Stimulated activated CD8-positive, alpha-beta memory T cell treated with anti-CD3 and anti-CD28 coated beads, Interleukin-12 subunit alpha, Interleukin-12 subunit beta, amount 100 ng/mL, for 1 hour (primary cell): ENCODE results near the gene DDX3X.
"Not testable (repeated sequence)": the region's sequence is repeated elsewhere in the genome, so short reads cannot be mapped to it uniquely, and the experiment has no call there.

Experiments used
- DNase-seq: peaks from one replicate; pipeline ENCODE4 v3.0.0-alpha.2; 2020; ENCODE audit warnings: low read depth

Gene DDX3X

DNA sequence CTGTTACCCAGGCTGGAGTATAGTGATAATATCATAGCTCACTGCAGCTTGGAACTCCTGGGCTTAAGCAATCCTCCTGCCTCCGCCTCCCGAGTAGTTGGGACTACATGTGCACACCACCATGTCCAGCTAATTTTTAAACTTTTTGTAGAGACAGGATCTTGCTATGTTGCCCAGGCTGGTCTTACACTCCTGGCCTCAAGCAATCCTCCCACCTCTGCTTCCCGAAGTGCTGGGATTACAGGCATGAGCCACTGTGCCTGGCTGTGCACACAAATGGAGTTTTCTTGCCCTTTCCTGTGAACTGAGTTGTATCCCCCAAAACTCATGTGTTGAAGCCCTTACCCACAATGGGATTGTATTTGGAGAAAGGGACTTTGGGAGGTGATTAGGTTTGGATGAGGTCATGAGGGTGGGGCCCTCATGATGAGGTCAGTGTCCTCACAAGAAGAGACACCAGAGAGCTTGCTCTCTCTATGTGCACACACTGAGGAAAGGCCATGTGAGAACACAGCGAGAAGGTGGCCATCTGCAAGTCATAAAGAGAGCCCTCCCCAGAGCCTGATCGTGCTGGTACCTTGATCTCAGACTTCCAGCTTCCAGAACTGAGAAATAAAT, 40.1 kb downstream of the DDX3X start:
- DNase-seq, result no peak

DNA sequence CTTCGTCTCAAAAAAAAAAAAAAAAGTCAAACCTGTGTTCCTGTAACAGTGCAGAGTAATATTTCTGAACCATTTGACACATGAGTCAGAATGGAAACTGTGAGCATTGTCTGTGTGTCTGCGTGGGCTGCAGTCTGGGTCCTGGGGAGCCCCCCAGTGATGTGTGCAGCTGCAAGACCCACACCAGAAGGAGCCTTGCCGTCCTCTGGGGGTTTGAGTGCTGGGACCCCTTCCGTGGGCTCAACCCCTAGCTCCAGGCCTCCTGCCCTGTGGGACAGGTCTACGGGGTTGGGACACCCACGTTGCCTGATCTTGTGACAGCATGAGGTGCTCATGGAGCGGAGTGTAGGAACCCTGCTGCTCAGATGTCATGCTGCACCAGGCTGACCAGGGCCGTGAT, 43.7 kb downstream of the DDX3X start:
- DNase-seq, result no peak

- no peak for DNase-seq
Observed at GRCh38 chrX:41381685-41382084, 47.7 kb downstream of the DDX3X start.

- DNase-seq, result no peak
Observed at GRCh38 chrX:41382714-41383645, 49.0 kb downstream of the DDX3X start.

- DNase-seq, result no peak
Observed at GRCh38 chrX:41384051-41384705, 50.2 kb downstream of the DDX3X start.

DNA sequence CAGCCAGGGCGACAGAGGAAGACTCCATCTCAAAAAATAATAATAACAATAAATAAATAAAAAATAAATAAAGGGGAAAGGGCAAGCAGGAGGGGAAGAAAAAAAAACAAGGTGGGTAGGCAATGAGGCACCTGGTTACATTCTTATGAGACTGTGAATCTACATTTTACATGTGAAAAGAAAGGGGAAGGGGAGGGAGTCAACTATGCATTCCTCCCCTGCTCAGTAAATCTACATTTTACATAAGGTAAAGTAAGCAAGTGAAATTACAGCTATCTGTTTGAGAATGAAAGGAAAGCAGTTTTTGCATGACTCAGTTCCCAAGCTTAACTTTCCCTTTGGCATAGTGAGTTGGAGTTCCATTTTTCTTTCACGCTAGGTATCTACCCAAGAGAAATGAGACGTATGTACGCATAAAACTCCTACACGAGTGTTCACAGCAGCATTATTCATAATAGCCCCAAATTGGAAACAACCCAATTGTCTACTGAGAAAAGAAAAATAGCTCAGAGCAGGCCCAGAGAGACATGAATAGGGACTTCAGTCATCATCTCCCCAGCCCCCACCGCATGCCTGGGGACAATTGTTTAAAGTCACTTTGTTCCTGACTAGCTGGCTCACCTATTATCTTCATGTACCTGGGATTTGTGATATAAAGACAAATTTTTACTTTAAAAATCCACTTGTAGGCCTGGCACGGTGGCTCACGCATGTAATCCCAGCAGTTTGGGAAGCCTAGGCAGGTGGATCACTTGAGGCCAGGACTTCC, 52.4 kb downstream of the DDX3X start:
- DNase-seq, result no peak

DNA sequence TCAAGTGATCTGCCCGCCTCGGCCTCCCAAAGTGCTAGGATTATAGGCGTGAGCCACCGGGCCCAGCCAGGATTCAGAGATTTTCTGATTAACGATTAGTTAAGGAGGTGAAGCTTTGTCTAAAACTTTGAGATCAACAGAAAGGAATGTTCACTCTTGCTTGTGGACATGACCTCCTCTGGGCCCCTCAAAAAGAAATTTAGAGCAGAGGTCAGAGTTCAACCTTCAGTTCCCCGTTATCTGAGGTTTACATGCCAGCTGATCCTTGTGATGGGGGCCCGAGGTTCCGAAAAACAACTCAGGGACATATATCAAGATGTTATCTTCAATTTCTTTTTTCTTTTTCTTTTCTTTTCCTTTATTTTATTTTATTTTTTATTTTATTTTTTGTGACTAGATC, 54.6 kb downstream of the DDX3X start:
- no peak for DNase-seq

- no peak for DNase-seq
Observed at GRCh38 chrX:41389311-41389888, 55.4 kb downstream of the DDX3X start.

GRCh38 chrX:41390576-41390975, 56.6 kb downstream of the DDX3X start:
- not testable (repeated sequence) for DNase-seq

DNA sequence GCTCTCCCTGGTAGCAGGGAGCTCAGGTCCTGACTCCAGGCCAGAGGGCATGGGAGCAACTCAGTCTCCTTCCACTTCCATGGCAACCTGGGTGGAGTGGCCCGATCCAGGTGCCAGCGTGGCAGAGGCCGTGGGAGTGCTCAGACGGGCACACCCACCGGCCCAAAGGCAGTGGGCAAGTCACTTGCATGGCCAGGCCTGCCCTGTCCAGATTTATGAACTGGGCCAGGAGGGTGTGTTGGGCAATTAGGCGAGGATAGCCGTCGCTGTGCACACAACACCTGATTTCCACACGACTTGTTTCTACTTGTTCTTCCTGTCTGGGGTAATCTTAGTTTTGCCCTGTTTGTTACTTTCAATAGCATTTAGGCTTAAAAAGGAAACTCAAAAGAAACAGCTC, 57.6 kb downstream of the DDX3X start:
- no peak for DNase-seq

DNA sequence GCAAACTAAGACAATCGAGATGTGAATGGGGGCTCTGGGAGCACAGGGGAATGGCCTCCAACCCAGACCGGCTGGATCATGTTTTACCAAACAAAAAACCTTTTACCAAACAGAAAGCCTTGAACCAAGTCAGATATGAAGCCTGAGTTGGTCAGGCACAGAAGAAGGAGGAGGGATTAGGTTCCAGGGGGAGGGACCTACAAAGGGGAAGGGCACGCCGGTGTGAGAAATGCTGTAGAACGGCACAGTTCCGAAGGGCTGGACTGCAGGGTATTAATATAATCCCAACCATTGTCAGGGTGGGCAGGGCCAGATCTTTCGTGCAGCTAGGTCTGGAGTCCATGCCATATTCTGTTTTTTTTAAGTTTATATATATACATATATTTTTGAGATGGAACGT, 60.3 kb downstream of the DDX3X start:
- no peak for DNase-seq

DNA sequence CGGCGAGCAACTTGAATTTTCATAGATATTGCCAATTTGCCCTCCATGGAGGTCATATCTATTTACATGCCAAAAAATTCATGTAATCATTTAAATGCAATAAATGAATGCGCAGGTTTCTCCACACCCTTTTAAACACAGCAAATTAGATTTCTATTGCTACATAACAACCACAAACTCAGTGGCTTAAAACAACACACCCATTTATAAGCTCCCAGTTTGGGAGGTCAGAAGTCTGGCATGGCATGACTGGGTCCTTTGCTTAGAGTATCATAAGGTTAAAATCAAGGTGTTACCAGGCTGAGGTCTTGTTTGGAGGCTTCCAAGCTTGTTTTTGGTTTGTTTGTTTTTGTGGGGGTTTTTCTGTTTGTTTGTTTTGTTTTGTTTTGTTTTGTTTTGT, 63.3 kb downstream of the DDX3X start:
- DNase-seq, result no peak

- DNase-seq, result no peak
Observed at GRCh38 chrX:41397768-41398167, 63.8 kb downstream of the DDX3X start.

DNA sequence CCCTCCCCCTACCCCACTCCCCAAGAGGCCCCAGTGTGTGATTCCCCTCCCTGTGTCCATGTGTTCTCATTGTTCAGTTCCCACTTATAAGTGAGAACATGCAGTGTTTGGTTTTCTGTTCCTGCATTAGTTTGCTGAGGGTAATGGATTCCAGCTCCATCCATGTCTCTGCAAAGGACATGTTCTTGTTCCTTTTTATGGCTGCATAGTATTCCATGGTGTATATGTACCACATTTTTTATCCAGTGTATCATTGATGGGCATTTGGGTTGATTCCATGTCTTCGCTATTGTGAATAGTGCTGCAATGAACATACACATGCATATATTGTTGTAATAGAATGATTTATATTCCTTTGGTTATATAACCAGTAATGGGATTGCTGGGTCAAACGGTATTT, 68.6 kb downstream of the DDX3X start:
- not testable (repeated sequence) for DNase-seq

GRCh38 chrX:41405551-41405950, 71.6 kb downstream of the DDX3X start:
- DNase-seq, result no peak

DNA sequence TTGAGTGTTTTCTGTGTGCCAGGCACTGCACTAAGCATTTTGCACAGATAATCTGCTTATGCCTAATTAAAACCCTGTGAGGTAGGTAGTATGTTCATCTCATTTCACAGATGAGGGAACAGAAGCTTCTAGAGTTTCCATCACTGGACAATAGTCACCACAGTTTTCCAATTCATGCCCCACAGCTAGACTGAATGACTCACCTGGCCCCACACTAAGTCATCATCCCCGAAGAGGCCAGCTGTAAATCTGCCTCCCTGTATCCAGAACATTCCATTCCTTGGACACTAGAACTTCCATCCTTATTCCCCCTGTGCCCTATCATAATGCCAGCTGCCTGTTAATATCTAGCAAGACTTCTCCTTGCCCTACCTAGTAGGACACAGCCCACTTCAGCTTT, 72.2 kb downstream of the DDX3X start:
- no peak for DNase-seq

DNA sequence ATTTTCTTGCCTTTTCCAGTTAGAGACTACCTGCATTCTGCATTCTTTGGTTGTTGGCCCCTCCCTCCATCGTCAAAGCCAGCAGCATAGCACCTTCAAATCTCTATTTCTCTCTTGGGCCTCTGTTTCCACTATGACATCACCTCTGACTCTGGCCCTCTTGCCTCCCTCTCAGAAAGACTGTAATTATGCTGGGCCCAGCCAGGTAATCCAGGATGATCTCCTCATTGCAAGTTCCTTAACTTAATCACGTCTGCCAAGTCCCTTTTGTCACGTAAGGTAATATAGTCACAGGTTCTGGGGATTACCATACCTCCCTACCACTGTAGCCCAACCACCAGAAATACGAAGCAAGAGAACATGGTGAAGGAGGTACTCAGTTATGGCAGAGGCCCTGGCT, 73.9 kb downstream of the DDX3X start:
- DNase-seq, result no peak

- no peak for DNase-seq
Observed at GRCh38 chrX:41408576-41408975, 74.6 kb downstream of the DDX3X start.

DNA sequence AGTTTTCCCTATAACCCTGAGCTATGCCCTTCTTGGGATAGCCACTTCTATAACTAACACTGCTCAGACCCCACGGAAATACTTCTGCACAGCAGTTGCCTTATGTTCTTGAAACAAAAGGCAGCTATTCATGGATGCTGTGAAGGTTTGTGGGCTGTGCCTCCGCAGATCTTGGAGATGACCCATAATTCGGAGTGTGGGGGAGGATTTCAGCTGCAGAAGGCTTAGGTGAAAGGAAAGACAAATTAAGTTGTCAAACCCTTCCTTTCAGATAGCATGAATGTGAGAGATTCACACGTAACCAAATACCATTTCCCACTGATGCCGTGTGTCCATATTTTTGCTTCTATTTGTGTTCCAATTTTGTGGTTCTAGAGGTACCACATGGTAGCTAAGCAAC, 75.0 kb downstream of the DDX3X start:
- no peak for DNase-seq

GRCh38 chrX:41411222-41411621, 77.3 kb downstream of the DDX3X start:
- DNase-seq, result not testable (repeated sequence)

DNA sequence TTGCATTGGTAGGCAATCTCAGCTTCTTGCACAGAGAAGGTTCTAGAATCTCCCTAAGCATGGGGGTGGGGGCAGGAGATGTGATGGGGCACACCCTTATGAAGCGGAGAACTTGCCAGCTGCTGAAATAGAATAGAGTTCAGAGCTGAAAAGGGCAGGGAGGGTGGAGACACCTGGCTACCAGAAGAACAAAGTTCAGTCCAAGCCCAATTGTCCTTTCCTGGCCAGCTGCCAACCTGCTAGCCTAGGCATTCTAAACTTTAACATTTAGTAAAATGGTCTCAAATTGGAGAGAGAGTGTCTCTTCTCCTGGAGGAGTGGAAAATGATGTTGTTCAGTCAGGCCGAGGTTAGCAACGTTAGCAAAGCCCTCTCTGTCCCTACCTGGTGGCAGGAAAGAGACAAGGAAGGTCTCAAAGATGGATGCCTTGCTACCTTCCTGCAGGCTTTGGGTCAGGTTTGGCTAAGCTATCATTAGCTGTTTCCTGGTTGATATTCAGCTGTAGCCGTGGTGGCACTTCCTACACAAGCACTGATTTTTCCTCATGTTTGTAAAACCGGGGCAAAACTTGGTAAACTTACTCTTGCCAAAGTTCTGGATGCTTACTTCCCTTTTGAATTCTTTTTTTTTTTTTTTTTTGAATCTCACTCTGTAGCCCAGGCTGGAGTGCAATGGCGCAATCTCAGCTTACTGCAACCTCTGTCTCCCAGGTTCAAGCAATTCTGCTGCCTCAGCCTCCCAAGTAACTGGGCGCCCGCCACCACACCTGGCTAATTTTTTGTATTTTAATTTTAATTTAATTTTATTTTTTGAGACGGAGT, 78.5 kb downstream of the DDX3X start:
- DNase-seq, result no peak
